ENCODE data around the gene FAAP20.

Gene FAAP20

GRCh38 chr1:2184934-2185333, 9.6 kb downstream of the FAAP20 start:
- H3K27ac Mint-ChIP-seq = no peak overlapping the region
- no peak for TF ChIP-seq CTCF (IDR thresholded peaks at IDR 0.05; ENCODE audit: unreplicated experiment in 3 of 3)
- peaks cover 24% of the 10 kb centered on the region for H3K36me3 Mint-ChIP-seq (ENCODE audit: low read depth)
- peaks cover 4% of the 10 kb centered on the region for H3K27me3 Mint-ChIP-seq (ENCODE audit: low read depth)
- H3K4me3 Mint-ChIP-seq = no peak overlapping the region
- H3K4me1 Mint-ChIP-seq = peaks cover 6% of the 10 kb centered on the region
- H3K9me3 Mint-ChIP-seq = no peaks in the 10 kb centered on the region

- H3K4me1 Mint-ChIP-seq = peaks cover 7% of the 10 kb centered on the region
These were observed 10.0 kb downstream of the FAAP20 start for GRCh38 chr1:2184531-2184930.

GRCh38 chr1:2183937-2184334, 10.6 kb downstream of the FAAP20 start:
- TF ChIP-seq CTCF (IDR thresholded peaks at IDR 0.05; ENCODE audit: unreplicated experiment in 3 of 3) = no peak
- Mint-ChIP-seq H3K9me3 (no peaks in the 10 kb centered on the region), H3K27ac (no peak overlapping the region), H3K4me3 (no peak overlapping the region), H3K36me3 (ENCODE audit: low read depth) (peaks cover 28% of the 10 kb centered on the region), H3K27me3 (ENCODE audit: low read depth) (peaks cover 4% of the 10 kb centered on the region), H3K4me1 (peaks cover 5% of the 10 kb centered on the region)

More at GRCh38 chr1:2184531-2184930, 10.0 kb downstream of the FAAP20 start:
- H3K36me3 Mint-ChIP-seq (ENCODE audit: low read depth) = peaks cover 27% of the 10 kb centered on the region
- no peak overlapping the region for H3K4me3 Mint-ChIP-seq
- H3K27ac Mint-ChIP-seq = no peak overlapping the region
- no peaks in the 10 kb centered on the region for H3K9me3 Mint-ChIP-seq
- no peak for TF ChIP-seq CTCF (IDR thresholded peaks at IDR 0.05; ENCODE audit: unreplicated experiment in 3 of 3)
- H3K27me3 Mint-ChIP-seq (ENCODE audit: low read depth) = peaks cover 4% of the 10 kb centered on the region

GRCh38 chr1:2182376-2182775, 12.2 kb downstream of the FAAP20 start:
- no peak overlapping the region for H3K27ac Mint-ChIP-seq
- no peaks in the 10 kb centered on the region for H3K9me3 Mint-ChIP-seq
- H3K27me3 Mint-ChIP-seq (ENCODE audit: low read depth) = peaks cover 4% of the 10 kb centered on the region
- H3K4me3 Mint-ChIP-seq = no peak overlapping the region
- H3K4me1 Mint-ChIP-seq = peaks cover 5% of the 10 kb centered on the region
- TF ChIP-seq CTCF (IDR thresholded peaks at IDR 0.05; ENCODE audit: unreplicated experiment in 3 of 3) = no peak
- H3K36me3 Mint-ChIP-seq (ENCODE audit: low read depth) = peaks cover 28% of the 10 kb centered on the region

- Mint-ChIP-seq H3K27me3 (ENCODE audit: low read depth) (peaks cover 4% of the 10 kb centered on the region), H3K36me3 (ENCODE audit: low read depth) (peaks cover 28% of the 10 kb centered on the region), H3K9me3 (no peaks in the 10 kb centered on the region), H3K4me1 (peaks cover 5% of the 10 kb centered on the region), H3K27ac (no peak overlapping the region), H3K4me3 (no peak overlapping the region)
- no peak for TF ChIP-seq CTCF (IDR thresholded peaks at IDR 0.05; ENCODE audit: unreplicated experiment in 3 of 3)
These were observed 12.8 kb downstream of the FAAP20 start for GRCh38 chr1:2181752-2182151.

GRCh38 chr1:2181271-2181670, 13.3 kb downstream of the FAAP20 start:
- peaks cover 28% of the 10 kb centered on the region for H3K36me3 Mint-ChIP-seq (ENCODE audit: low read depth)
- no peaks in the 10 kb centered on the region for H3K9me3 Mint-ChIP-seq
- H3K4me1 Mint-ChIP-seq = peaks cover 9% of the 10 kb centered on the region
- H3K27ac Mint-ChIP-seq = no peak overlapping the region
- peaks cover 4% of the 10 kb centered on the region for H3K27me3 Mint-ChIP-seq (ENCODE audit: low read depth)
- TF ChIP-seq CTCF (IDR thresholded peaks at IDR 0.05; ENCODE audit: unreplicated experiment in 3 of 3) = no peak
- no peak overlapping the region for H3K4me3 Mint-ChIP-seq

Measured in nephron (organoid).